GM04504 (cell line): ENCODE results near the gene RNF113A.
"Not testable (repeated sequence)": the region's sequence is repeated elsewhere in the genome, so short reads cannot be mapped to it uniquely, and the experiment has no call there.

Experiments used
- DNase-seq: peaks from one replicate; pipeline ENCODE4 v3.0.0-alpha.2; 2012; ENCODE audit warnings: low read depth

RNF113A gene

DNA sequence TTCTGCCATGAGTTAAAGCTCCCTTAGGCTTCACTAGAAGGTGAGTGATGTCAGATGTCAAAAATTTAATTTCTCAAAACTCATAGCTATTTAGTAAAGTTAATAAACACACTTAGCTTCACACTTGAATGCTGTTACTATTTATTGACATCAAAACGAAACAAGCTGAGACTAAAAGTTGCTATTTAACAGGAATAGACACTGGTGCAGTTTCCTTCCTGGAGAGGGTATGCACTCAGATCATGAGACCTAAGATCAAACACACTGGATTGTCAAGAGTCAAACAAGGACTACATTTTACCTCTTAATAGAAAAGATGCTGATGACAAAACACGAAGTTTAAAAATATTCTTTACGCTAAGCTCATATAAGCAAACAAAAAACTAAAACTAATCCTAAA is 37.6 kb downstream of the RNF113A start:
- no peak for DNase-seq

DNA sequence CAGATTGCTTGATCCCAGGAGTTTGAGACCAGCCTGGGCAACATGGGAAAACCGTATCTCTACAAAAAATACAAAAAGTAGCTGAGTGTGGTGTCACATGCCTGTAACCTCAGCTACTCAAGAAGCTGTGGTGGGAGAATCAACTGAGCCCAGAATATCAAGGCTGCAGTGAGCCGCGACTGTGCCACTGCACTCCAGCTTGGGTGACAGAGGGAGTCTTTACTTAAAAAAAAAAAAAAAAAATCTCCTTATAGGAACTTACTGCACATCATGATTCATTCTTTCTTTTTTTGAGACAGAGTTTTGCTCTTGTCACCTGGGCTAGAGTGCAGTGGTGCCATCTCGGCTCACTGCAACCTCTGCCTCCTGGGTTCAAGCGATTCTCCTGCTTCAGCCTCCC is 43.1 kb downstream of the RNF113A start:
- no peak for DNase-seq

DNA sequence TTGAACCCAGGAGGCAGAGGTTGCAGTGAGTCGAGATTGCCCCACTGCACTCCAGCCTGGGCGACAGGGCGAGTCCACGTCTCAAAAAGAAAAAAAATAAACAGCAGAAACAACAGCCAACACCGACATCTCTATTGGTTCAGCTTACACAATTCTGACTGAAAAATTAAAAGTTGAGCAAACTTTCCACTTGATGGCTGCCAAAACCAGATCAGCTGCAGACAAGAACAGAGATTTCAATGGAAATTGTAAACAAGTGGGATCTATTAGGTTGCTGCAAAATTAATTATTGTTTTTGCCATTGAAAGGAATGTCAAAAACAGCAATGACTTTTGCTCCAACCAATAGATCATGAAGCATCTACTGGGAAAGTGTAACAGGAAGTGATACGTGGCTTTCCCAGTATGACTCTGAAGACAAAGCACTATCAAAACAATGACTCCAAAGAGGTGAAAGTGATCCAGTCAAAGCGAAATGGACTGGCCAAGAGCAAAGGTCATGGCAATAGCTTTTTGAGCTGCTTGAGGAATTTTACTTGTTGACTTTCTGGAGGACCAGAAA is 45.1 kb downstream of the RNF113A start:
- no peak for DNase-seq

DNA sequence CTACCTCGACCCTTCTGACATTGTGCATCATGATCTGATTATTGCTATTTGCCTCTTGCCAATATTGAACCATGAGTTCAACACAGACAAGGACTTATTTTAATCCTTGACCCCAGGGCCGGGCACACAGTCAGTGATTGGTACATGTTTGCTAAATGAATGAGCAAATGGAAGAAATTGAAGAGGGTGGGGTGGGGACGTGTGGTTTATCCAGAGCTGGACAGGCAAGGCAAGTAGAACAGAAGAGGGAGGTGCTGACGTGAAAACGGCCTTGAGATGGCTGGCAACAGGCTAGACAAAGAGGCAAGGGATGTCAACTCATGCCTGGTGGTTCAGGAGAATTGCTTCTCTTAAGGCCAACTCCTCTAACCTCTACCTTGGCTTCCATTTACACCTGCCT is 47.3 kb downstream of the RNF113A start:
- not testable (repeated sequence) for DNase-seq

DNA sequence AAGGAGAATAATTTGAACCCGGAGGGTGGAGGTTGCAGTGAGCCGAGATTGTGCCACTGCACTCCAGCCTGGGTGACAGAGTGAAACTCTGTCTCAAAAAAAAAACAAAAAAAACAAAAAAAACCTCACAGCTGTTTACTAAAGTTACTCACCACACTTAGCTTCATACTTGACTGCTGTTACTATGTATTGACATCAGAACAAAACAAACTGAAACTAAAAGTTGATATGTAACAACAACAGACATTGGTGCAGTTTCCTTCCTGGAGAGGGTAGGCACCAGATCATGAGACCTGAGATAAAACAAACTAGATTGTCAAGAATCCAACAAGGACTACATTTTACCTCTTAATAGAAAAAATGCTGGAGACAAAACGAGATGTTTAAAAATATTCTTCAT is 49.8 kb downstream of the RNF113A start:
- not testable (repeated sequence) for DNase-seq
